ENCODE data around the gene RAB21.

RAB21 gene

DNA sequence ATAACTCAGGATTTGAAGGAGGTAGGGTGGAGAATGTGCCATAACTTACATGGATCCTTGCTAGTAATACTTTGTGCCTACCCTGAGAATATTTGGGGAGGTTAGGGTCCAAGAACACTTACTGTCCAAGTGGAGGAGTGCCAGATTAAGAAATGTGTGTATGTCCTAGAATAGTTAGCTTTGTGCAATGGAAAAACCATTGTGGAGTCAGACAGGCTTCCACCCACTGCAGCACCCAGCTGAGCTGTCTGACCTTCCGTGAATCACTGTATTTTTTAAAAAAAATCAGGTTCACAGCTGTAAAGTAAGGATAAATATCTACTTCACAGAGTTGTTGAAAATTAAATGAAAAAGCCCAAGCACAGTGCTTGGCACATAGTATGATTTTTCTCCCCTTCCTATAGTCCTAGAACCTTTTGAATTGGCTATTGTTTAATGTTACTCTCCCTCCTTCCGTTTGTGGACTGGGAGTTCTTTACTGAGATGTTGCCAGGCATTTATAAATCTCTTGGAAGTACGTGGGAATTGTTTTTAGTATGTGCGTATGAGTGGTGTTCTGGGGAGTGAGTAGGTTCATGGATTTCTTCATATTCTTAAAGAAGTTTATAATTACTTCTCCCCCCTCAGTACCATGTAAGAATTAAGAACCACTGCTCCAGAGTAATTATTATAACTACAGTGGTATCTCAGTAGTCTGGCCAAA is 9.2 kb downstream of the RAB21 start:
- no peak overlapping the region for H3K27ac ChIP-seq
- TF ChIP-seq CTCF (IDR thresholded peaks at IDR 0.05) (no peak), ZFX (IDR thresholded peaks at IDR 0.05; ENCODE audit: borderline replicate concordance) (no peak)

GRCh38 chr12:71764587-71765321 is 10.1 kb downstream of the RAB21 start:
- TF ChIP-seq CTCF (IDR thresholded peaks at IDR 0.05) (no peak), ZFX (IDR thresholded peaks at IDR 0.05; ENCODE audit: borderline replicate concordance) (no peak)
- H3K27ac ChIP-seq, result no peak overlapping the region

DNA sequence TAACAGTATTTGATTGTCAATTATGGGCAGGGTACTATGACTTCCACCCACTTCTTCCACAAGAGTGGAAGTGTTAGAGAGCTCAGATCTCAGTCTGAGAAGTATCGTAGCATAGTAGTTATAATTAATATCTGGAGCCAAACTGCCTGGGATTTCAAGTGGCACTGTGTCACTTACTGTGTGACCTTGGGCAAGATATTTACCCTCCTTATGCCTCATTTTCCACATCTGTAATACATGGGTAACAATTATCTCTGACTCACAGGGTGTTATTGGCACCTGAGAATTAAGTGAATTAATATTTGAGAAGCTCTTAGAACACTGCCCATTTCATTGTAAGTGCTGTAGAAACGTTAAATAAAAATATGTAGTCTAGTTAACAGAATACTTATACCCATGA is 11.5 kb downstream of the RAB21 start:
- H3K27ac ChIP-seq, result no peak overlapping the region

GRCh38 chr12:71767183-71767582 is 12.5 kb downstream of the RAB21 start:
- no peak for TF ChIP-seq CTCF (IDR thresholded peaks at IDR 0.05)
- no peak for TF ChIP-seq ZFX (IDR thresholded peaks at IDR 0.05; ENCODE audit: borderline replicate concordance)
- no peak overlapping the region for H3K27ac ChIP-seq

More for the DNA sequence above, 11.5 kb downstream of the RAB21 start:
- no peak for TF ChIP-seq CTCF (IDR thresholded peaks at IDR 0.05)
- no peak for TF ChIP-seq ZFX (IDR thresholded peaks at IDR 0.05; ENCODE audit: borderline replicate concordance)

- no peak overlapping the region for H3K27ac ChIP-seq
- no peak for TF ChIP-seq ZFX (IDR thresholded peaks at IDR 0.05; ENCODE audit: borderline replicate concordance)
- TF ChIP-seq CTCF (IDR thresholded peaks at IDR 0.05), result no peak
Observed at GRCh38 chr12:71768900-71769299, 14.2 kb downstream of the RAB21 start.

GRCh38 chr12:71771069-71771468 is 16.4 kb downstream of the RAB21 start:
- peak overlapping the region; percentile 55 for H3K27ac ChIP-seq
- TF ChIP-seq ZFX (IDR thresholded peaks at IDR 0.05; ENCODE audit: borderline replicate concordance), result no peak
- no peak for TF ChIP-seq CTCF (IDR thresholded peaks at IDR 0.05)

DNA sequence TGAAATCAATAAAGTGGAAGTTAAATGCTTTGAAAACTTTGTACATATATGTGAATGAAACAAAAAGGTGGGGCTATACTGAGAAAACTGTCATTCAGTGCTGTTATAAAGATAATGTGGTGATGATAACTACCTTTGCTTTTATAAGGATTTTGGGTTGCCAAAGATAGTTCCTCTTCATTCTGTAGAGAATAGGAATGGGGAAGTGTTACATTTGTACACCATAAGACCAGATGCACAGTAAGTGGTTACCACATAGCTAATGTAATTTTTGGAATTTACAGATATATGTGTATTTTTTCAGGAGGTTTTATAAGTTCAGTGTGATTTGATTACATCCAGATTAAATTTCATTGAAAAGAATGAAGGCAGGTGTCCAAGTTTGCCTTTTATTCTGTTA is 18.1 kb downstream of the RAB21 start:
- no peak overlapping the region for H3K27ac ChIP-seq
- TF ChIP-seq CTCF (IDR thresholded peaks at IDR 0.05), result no peak
- TF ChIP-seq ZFX (IDR thresholded peaks at IDR 0.05; ENCODE audit: borderline replicate concordance), result no peak

All from 22Rv1 (cell line).